ENCODE results near the gene MKNK2.

Gene MKNK2

GRCh38 chr19:2021453-2022140 lies 29.4 kb downstream of the MKNK2 start:
- DNase-seq: no peak

- DNase-seq: no peak
Observed at GRCh38 chr19:2018752-2019151, 32.3 kb downstream of the MKNK2 start.

GRCh38 chr19:2016041-2016807 lies 34.8 kb downstream of the MKNK2 start:
- DNase-seq: peak; percentile 63

DNA sequence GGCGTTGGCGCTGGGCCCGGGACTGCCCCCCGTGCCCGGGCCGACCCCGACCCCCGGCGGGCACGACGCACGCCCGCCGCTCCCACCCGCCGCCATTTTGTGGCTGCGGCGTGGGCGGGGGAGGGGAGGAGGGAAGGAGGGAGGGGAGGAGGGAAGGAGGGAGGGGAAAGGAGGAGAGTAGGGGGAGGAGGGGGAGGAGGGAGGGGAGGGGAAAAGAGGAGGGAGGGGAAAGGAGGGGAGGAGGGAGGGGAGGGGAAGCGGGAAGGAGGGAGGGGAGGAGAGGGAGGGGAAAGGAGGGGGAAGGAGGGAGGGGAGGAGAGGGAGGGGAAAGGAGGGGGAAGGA lies 35.5 kb downstream of the MKNK2 start, which contains the start of gene BTBD2:
BTBD2 (minus strand) TSS at position 107 of the 343 bp plus-strand sequence; CDS start at position 96, 11 bp downstream.
- DNase-seq: peak; percentile 62

DNA sequence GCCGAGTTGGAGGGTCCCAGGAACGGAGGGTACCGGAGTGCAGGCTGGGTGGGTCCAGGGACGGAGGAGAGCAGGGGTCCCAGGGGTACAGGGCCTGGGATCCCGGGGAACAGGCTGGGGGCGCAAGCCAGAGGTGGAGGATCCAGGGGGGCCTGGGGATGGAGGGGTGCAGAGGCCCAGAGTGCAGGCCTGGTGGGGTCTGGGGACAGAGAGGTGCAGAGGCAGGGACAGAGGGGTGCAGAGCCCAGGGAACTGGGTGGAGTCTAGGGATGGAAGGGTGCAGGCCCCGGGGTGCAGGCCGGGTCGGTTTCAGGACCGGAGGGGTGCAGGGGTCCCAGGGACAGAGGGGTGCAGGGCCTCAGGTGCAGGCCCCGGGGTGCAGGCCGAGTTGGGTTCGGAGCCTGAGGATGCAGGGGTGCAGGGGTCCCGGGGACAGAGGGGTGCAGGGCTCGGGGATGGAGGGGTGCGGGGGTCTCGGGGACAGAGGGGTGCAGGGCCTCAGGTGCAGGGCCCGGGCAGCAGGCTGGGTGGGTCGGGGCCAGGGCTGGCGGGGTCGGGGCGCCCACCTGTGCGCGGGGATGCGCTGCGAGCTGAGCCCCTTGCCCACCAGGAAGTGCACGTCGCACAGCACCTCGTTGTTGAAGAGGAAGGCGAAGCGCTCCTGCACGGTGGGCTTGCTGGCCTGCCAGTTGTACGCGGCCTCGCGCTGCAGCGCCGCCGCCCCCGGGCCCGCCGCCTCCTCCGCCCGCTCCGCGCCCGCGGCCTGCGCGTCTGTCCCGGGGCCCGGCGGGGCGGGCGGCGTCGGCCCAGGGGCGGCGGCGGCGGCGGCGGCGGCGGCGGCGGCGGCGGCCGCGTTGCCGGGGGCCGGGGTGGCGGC lies 36.1 kb downstream of the MKNK2 start:
- DNase-seq: peak; percentile 33

DNA sequence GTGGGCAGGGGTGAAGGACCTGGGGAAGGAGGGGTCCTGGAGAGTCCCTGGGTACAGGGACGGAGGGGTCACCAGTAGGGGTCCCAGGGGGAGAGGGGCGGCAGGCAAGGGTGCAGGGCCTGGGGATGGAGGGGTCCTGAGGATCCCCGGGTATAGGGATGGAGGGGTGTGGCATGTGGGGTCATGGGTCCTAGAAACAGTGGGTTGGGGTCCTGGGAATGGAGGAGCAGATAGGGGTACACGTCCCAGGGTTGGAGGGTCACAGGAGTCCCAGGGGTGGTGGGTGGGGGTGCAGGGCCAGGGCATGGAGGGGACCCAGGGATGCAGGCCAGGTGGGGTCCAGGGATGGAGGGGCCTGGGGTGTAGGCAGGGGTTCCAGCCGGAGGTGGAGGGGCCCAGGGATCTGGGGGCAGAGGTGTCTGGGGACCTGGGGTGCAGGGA lies 36.9 kb downstream of the MKNK2 start:
- no peak for DNase-seq

DNA sequence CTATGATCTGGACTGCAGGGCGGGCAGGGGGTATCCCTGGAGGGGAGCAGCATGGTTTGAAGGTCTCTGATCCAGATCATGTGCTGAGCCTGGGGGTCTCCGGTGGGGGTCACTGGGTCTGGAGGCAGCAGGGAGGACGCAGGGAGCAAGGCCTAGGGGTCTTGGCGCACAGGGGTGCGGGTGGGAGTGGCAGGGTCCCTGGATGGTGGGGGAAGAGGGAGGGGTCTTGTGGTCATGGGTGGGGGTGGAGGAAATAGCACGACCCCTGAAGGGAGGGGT lies 37.4 kb downstream of the MKNK2 start:
- no peak for DNase-seq

GRCh38 chr19:2012941-2013682 lies 37.9 kb downstream of the MKNK2 start:
- DNase-seq: no peak

DNA sequence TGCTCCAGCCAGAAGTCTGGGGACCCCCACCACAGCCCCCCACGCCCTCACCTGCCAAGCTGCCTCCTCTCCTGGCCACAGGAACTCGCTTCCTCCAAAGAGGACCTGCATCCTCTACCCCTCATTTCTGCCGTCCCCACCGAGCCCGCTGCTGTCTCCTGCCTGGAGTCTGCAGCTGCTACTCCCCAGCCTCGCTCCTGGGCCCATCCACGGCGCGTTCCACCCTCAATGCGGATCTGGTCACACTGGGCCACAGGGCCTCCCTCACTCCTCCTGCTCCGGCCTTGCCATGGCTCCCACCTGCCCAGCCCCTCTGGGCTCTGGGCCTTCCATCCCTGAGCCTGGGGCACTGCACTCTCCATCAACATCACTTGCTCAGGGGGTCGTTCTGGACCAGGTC lies 39.9 kb downstream of the MKNK2 start:
- no peak for DNase-seq

DNA sequence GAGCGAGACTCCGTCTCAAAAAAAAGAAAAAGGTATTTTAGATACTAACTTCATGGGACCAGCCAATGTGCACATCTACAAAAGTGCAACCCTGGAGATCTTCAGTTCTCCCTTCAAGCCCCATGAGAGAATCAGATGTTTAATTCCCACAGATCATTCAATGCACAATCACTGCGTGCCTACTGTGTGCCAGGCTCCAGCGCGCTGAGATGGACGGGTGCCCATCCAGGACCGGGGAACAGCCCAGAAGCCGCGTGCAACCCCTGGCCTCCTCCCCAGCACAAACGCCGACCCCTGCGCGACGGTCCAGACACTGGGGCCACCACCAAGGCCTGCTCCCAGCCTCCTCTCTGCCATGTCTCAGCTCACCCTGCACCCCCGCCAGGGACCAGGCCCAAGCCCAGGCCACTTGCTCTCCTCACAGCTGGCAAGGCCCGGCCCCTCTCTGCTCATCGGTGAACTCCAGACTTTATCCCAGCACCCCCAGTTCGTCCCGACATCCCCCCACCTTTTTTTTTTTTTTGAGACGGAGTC lies 40.8 kb downstream of the MKNK2 start:
- no peak for DNase-seq

- no peak for DNase-seq
Observed at GRCh38 chr19:2003874-2004273, 47.2 kb downstream of the MKNK2 start.

DNA sequence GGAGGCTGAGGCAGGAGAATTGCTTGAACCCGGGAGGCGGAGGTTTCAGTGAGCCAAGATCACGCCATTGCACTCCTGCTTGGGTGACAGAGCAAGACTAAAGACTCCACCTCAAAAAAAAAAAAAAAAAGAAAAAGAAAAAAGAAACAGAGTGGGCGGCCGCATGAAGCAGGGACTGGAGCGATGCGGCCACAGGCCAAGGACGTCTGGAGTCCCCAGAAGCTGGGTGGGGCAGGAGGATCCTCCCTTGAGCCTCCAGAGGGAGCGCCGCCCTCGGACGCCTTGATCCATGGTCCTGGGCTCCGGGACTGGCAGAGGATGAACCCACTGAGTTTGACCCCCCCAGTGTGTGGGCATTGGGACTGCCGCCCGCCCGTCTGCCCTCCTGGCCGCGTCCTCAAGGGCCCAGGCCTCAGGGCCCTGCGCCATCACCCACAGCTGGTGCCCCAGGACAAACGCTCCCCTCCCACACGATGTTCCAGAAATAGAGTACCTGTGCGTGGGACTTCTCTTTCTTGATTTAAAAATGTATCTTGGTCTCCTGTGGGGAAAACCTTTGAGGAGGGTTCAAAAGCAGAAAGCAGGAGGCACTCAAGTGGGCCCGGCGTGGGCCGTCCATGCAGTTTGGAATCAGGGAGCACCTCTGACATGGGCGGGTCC lies 51.1 kb downstream of the MKNK2 start:
- DNase-seq: no peak

DNA sequence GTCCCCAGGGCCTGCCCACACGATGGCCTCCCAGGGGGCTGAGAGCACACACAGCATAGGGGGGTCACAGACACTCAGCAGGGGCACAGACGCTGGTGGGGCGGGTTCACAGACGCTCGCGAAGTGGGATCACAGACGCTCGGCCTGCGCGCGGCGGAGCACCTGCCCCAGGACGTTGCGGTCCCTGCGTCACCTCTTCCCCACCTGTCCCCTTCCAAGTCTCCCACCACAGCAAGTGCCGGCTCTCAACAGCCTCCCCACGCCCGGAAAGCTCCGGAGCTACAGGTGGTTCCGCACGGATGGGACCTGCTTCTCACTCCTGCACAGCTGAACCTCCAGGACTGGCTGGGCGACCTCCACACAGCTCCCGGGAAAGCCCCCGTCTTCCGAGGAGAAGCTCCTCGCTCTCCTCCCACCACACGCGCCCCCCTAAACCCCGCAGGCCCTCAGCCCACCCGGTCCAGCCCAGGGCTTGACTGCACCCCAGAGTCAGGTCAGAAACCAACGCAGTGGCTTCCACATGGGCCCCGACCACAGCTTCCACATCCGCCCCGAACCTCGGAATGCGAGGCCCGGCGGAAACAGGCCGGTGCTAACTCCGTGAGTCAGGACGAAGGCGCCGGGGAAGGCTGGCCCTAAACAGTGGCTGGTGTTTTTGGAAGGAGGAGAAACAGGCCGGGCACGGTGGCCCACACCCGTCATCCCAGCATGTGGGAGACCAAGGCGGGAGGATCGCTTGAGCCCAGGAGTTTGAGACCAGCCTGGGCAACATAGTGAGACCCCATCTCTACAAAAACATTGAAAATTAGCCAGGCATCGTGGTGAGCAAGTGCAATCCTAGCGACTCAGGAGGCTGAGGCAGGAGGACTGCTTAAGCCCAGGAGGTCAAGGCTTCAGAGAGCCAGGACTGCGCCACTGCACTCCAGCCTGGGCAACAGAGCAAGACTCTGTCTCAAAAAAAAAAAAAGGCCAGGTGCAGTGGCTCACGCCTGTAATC lies 52.0 kb downstream of the MKNK2 start:
- DNase-seq: no peak

- DNase-seq: no peak
Observed at GRCh38 chr19:1997353-1998233, 53.5 kb downstream of the MKNK2 start.

GRCh38 chr19:1992759-1993260 lies 58.2 kb downstream of the MKNK2 start:
- peak; percentile 38 for DNase-seq

- no peak for DNase-seq
Observed at GRCh38 chr19:1991018-1991913, 59.8 kb downstream of the MKNK2 start.

DNA sequence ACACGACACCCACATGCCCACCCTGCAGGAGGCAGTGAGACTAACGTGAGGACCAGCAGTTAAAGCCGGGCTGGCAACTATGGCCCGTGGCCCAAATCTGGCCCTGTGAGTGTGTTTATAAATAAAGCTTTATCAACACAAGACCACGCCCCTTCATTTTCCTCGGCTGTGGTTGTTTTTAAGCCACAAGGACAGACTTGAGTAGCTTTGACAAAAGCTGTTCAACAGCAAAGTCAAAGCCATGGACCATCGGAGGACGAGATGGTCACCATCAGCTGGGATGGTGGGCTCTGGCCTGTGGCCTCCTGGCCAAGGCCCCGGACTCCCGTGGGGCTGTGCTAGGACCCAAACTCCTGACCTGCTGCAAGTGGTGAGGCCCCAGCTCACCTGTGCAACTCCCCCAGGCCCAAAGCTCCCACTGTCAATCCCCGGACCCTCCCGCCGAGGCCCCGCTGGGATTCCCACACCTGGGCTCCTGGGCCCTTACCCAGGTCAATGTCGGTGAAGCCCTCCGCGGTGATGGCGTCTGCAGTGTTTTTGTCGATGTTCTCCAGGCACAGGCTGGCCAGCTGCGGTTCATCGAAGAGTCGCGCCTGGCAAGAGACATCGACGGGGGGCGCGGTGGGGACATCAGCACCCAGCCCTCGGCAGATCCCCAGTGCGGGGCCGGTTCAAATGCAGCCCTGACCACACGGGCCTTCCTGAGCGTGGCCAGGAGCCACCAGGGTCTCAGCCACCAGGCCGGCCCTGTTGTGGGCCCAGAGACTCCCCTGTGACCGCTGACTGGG lies 60.6 kb downstream of the MKNK2 start:
- DNase-seq: no peak
